GM12891 (cell line): ENCODE measurements around the gene SPATS2.

Experiments used
- DNase-seq: peaks from one replicate; pipeline ENCODE4 v3.0.0; 2011; ENCODE audit warnings: low spot score; ENCODE audit not compliant: insufficient read length
- FAIRE-seq: peaks from 2 replicates; lab custom pipeline; 2011; peaks lifted over from hg19 to GRCh38; lab: Jason Lieb, UNC
- PAX5 ChIP-seq: IDR thresholded peaks from 2 replicates; pipeline ENCODE4 v1.6.1; 2011; ENCODE audit warnings: low read length, moderate library complexity, mild to moderate bottlenecking; ENCODE audit not compliant: insufficient read depth, severe bottlenecking
- POLR2A ChIP-seq: IDR thresholded peaks from 2 replicates; pipeline ENCODE4 v1.6.1; 2011; ENCODE audit warnings: low read depth, low read length, control low read depth
- POLR2AphosphoS5 ChIP-seq: IDR thresholded peaks from 2 replicates; pipeline ENCODE4 v1.6.1; 2011; ENCODE audit warnings: low read depth, low read length, control low read depth
- POU2F2 ChIP-seq: IDR thresholded peaks from 2 replicates; pipeline ENCODE4 v1.6.1; 2011; ENCODE audit warnings: low read depth, mild to moderate bottlenecking, control low read depth, low read length, moderate library complexity
- SPI1 ChIP-seq: IDR thresholded peaks from 2 replicates; pipeline ENCODE4 v1.6.1; 2011; ENCODE audit warnings: low read depth, low read length, control low read depth
- TAF1 ChIP-seq: IDR thresholded peaks from 2 replicates; pipeline ENCODE4 v1.6.1; 2011; ENCODE audit warnings: low read depth, low read length, control low read depth

The SPATS2 gene

GRCh38 chr12:49344486-49345050, 22.7 kb upstream of the SPATS2 start:
- no peak for FAIRE-seq
- no peak for TF ChIP-seq SPI1
- TF ChIP-seq POLR2A, result no peak
- DNase-seq, result no peak

GRCh38 chr12:49345051-49345824, 22.0 kb upstream of the SPATS2 start:
- peak; percentile 64 for DNase-seq
- FAIRE-seq, result peak; percentile 55
- TF ChIP-seq PAX5 (peak; percentile 92), SPI1 (no peak), POLR2AphosphoS5 (no peak), POLR2A (no peak)

- no peak for TF ChIP-seq TAF1
- TF ChIP-seq SPI1, result no peak
- no peak for TF ChIP-seq PAX5
- TF ChIP-seq POLR2AphosphoS5, result no peak
- TF ChIP-seq POU2F2, result no peak
- TF ChIP-seq POLR2A, result no peak
- FAIRE-seq, result no peak
- DNase-seq, result no peak
Observed at GRCh38 chr12:49345825-49346658, 21.2 kb upstream of the SPATS2 start.

- no peak for TF ChIP-seq TAF1
- TF ChIP-seq POLR2AphosphoS5, result no peak
- no peak for TF ChIP-seq SPI1
- TF ChIP-seq PAX5, result no peak
- TF ChIP-seq POU2F2, result no peak
- TF ChIP-seq POLR2A, result no peak
- FAIRE-seq, result peak; percentile 66
Observed at GRCh38 chr12:49346659-49347310, 20.5 kb upstream of the SPATS2 start, which contains the start of gene DNAJC22. TSS of gene DNAJC22 (plus strand) at chr12:49346888. CDS start at chr12:49348873, 1,985 bp downstream.

DNA sequence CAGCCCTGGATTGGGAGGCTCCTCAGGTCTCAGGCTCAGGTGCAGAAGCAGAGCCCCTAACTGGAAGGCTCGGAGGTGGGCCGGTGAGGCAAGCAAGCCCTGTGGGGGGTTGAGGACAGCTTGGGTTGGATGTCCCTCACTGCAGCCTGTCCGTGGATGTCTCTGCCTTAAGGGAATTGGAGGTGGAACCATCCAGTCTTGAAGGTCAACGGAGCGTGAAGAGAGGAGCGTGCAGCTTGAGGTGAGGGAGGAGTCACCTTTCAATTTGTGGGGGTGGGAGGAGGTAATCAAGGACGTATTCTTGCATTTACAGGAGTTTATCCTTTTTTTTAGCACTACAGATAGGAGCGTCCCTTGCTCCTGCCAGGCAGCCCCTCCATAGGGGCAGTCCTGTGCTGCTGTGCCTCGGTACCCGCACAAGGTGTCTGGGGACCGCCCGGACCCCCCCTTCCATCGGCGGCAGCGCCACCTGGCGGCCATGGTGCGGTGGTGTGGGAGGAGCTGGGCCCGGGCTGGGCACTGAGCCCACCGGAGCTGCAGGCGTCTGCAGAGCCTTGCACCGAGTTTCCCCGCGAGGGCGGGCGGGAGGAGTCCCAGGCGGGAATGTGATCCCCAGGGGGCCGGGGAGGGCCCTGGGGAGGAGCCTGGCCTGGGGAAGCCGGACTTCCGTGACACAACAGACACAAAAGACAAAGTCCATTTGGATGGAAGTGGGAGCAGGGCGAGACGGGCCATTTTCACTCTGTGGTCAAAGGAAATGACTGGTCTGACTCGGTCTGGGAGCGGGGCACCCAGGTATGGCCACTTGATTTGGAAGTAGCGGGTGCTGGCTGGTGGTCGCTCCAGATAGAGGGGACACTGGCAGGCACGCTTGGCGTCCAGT, 19.7 kb upstream of the SPATS2 start:
- TF ChIP-seq PAX5, result no peak
- no peak for TF ChIP-seq SPI1
- peak; percentile 82 for FAIRE-seq
- peak; percentile 91 for DNase-seq

More at GRCh38 chr12:49346659-49347310, 20.5 kb upstream of the SPATS2 start, which contains the start of gene DNAJC22:
- DNase-seq, result no peak

- DNase-seq (no peak), FAIRE-seq (no peak)
- TF ChIP-seq TAF1 (no peak), POLR2AphosphoS5 (no peak), PAX5 (no peak), SPI1 (no peak), POU2F2 (no peak), POLR2A (no peak)
Observed at GRCh38 chr12:49348781-49349180, 18.5 kb upstream of the SPATS2 start.

GRCh38 chr12:49349266-49349665, 18.0 kb upstream of the SPATS2 start:
- DNase-seq (no peak), FAIRE-seq (no peak)
- no peak for TF ChIP-seq SPI1
- TF ChIP-seq PAX5, result no peak
- no peak for TF ChIP-seq POLR2AphosphoS5

GRCh38 chr12:49352351-49352750, 14.9 kb upstream of the SPATS2 start:
- no peak for TF ChIP-seq TAF1
- no peak for TF ChIP-seq POU2F2
- no peak for TF ChIP-seq POLR2AphosphoS5
- no peak for TF ChIP-seq POLR2A
- TF ChIP-seq SPI1, result no peak
- no peak for FAIRE-seq
- no peak for DNase-seq

- DNase-seq (no peak), FAIRE-seq (no peak)
- TF ChIP-seq SPI1 (no peak), POLR2A (no peak), PAX5 (no peak), TAF1 (no peak), POLR2AphosphoS5 (no peak), POU2F2 (no peak)
Observed at GRCh38 chr12:49355913-49356312, 11.3 kb upstream of the SPATS2 start.
